ENCODE measurements around the gene NEK1.

Gene NEK1

GRCh38 chr4:169658196-169658595 lies 45.8 kb upstream of the NEK1 start:
- DNase-seq (ENCODE audit: low spot score) = no peak
- in situ Hi-C loops (cut with MboI; ENCODE audit: low pct_unique_long_range_greater_than_20kb, low sequenced_read_pairs, unreplicated experiment) = no loop called here
- TF ChIP-seq, protein P1, sequence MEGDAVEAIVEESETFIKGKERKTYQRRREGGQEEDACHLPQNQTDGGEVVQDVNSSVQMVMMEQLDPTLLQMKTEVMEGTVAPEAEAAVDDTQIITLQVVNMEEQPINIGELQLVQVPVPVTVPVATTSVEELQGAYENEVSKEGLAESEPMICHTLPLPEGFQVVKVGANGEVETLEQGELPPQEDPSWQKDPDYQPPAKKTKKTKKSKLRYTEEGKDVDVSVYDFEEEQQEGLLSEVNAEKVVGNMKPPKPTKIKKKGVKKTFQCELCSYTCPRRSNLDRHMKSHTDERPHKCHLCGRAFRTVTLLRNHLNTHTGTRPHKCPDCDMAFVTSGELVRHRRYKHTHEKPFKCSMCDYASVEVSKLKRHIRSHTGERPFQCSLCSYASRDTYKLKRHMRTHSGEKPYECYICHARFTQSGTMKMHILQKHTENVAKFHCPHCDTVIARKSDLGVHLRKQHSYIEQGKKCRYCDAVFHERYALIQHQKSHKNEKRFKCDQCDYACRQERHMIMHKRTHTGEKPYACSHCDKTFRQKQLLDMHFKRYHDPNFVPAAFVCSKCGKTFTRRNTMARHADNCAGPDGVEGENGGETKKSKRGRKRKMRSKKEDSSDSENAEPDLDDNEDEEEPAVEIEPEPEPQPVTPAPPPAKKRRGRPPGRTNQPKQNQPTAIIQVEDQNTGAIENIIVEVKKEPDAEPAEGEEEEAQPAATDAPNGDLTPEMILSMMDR (IDR thresholded peaks at IDR 0.05; ENCODE audit: extremely low read depth, insufficient read depth, missing control alignments) = no peak

GRCh38 chr4:169657470-169658107 lies 45.2 kb upstream of the NEK1 start:
- TF ChIP-seq, protein P1 (IDR thresholded peaks at IDR 0.05; ENCODE audit: extremely low read depth, insufficient read depth, missing control alignments) = no peak
- in situ Hi-C loops (cut with MboI; ENCODE audit: low pct_unique_long_range_greater_than_20kb, low sequenced_read_pairs, unreplicated experiment) = no loop called here
- DNase-seq (ENCODE audit: low spot score) = no peak

GRCh38 chr4:169655401-169655800 lies 43.0 kb upstream of the NEK1 start:
- in situ Hi-C loops (cut with MboI; ENCODE audit: low pct_unique_long_range_greater_than_20kb, low sequenced_read_pairs, unreplicated experiment) = no loop called here
- TF ChIP-seq, protein P1 (IDR thresholded peaks at IDR 0.05; ENCODE audit: extremely low read depth, insufficient read depth, missing control alignments) = no peak
- no peak for DNase-seq (ENCODE audit: low spot score)

GRCh38 chr4:169652535-169652934 lies 40.2 kb upstream of the NEK1 start:
- DNase-seq (ENCODE audit: low spot score) = no peak
- in situ Hi-C loops (cut with MboI; ENCODE audit: low pct_unique_long_range_greater_than_20kb, low sequenced_read_pairs, unreplicated experiment) = no loop called here
- TF ChIP-seq, protein P1 (IDR thresholded peaks at IDR 0.05; ENCODE audit: extremely low read depth, insufficient read depth, missing control alignments) = no peak

- in situ Hi-C loops (cut with MboI; ENCODE audit: low pct_unique_long_range_greater_than_20kb, low sequenced_read_pairs, unreplicated experiment) = no loop called here
- TF ChIP-seq, protein P1 (IDR thresholded peaks at IDR 0.05; ENCODE audit: extremely low read depth, insufficient read depth, missing control alignments) = no peak
- DNase-seq (ENCODE audit: low spot score) = no peak
These were observed 38.0 kb upstream of the NEK1 start for GRCh38 chr4:169650227-169650936.

DNA sequence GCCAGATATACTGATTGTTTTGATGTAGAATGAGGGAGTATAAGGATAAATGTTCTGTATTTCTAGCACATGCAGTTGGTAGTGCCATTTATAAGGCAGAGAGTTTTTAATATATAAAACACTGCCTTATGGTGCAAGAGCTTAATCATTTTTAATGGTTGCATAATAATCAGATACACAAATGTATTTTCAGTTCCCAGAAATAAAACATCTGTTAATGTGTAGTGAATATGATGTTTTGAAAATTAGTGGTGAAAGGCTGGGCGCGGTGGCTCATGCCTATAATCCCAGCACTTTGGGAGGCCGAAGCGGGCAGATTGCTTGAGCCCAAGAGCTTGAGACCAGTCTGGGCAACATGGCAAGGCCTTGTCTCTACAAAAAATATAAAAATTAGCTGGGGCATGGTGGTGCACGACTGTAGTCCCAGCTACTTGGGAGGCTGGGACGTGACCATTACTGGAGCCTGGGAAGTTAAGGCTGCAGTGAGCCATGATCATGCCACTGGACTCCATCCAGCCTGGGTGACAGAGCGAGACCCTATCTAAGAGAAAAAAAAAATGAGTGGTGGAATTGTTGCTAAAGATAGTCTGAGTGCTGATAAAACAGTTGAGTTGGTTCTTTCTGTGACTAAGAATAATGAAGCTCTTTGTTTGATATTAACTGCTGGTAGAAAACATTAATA lies 37.3 kb upstream of the NEK1 start:
- in situ Hi-C loops (cut with MboI; ENCODE audit: low pct_unique_long_range_greater_than_20kb, low sequenced_read_pairs, unreplicated experiment) = no loop called here
- TF ChIP-seq, protein P1 (IDR thresholded peaks at IDR 0.05; ENCODE audit: extremely low read depth, insufficient read depth, missing control alignments) = no peak
- no peak for DNase-seq (ENCODE audit: low spot score)
